Right lung (tissue), 5 donors: ENCODE data around the gene PIP4K2C. TPM values are rescaled to one million over a fixed set of nuclear protein-coding genes. Genes with fewer than 3 reads are reported as not detected.
"Not testable (repeated sequence)": the region's sequence is repeated elsewhere in the genome, so short reads cannot be mapped to it uniquely, and the experiment has no call there.

Experiments
- DNase-seq, 2 donors: peaks; one replicate each; pipeline ENCODE4 v3.0.0-alpha.2; 2013
- polyA plus RNA-seq, 5 donors: library from polyadenylated mRNA; unstranded; fragments of 120-200 nt; gene quantifications; one replicate each; pipeline versions ENCODE4 v1.2.1 to v1.2.3, GENCODE V29; 2013; ENCODE audit warnings: inconsistent platforms in 1 of 5, low replicate concordance in 1 of 5; ENCODE audit not compliant: insufficient read length in 5 of 5, insufficient read depth in 1 of 5

Gene PIP4K2C
- polyA plus RNA-seq, 5 donors = 18.1 to 22.8 (median 20.1) TPM

GRCh38 chr12:57554897-57555296, 36.1 kb upstream of the PIP4K2C start:
- DNase-seq = no peak

DNA sequence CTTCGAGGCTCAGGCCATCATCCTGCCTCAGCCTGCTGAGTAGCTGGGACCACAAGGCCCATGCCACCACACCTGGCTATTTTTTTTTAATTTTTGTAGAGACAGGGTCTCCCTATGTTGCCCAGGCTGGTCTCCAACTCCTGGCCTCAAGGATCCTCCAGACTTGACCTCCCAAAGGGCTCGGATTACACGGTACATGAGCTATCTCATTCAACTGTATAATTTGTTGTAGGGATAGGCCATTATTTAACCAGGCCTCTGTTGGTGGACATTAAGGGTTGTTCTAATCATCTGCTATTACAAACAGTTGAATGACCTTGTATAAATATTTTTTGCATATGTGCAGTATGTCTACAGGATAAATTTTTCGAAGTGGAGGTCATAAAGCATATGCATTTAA, 32.1 kb upstream of the PIP4K2C start:
- no peak for DNase-seq

GRCh38 chr12:57560516-57560915, 30.5 kb upstream of the PIP4K2C start:
- DNase-seq = no peak

GRCh38 chr12:57561117-57561516, 29.9 kb upstream of the PIP4K2C start:
- DNase-seq = not testable (repeated sequence)

GRCh38 chr12:57563358-57563757, 27.6 kb upstream of the PIP4K2C start:
- no peak for DNase-seq

DNA sequence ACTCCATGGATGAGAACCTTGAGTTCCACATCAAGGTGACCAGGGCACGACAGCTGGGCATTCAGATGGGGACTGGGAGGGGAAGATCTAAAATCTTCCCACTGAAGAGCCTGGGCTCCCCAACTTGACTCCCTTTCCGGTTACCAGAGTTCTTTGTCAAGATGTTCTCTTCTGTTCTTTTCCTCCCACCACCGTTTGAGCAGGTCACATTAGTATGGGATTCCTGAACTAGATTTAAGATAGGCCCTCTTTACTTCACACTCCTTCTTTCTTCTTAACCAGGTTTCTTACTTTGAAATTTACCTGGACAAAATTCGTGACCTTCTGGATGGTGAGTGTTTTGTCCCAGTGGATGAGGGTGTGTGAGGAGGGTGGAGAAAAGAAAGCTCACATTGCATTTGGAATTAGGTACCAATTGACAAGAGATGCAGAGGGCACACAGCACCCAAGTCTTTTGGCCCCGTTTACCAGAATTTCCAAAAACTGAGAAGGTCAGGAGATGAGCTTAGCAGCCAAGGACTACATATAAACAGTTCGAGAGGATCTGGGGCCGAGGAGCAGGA, 26.7 kb upstream of the PIP4K2C start:
- DNase-seq = no peak

GRCh38 chr12:57568838-57569237, 22.2 kb upstream of the PIP4K2C start:
- DNase-seq = no peak

DNA sequence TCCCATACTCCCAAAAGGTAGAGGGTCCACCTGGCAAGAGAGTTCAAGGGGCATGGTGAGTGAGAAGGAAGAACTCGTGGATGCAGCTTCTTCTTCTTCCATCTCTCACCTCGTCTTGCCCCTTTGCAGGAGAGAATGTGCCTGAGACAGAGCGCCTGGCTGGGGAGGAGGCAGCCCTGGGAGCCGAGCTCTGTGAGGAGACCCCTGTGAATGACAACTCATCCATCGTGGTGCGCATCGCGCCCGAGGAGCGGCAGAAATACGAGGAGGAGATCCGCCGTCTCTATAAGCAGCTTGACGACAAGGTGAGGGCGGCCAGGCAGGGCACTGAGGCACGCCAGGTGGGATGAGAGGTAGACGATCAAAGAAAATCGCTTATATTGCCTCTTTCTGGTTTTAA, 21.1 kb upstream of the PIP4K2C start:
- no peak for DNase-seq

DNA sequence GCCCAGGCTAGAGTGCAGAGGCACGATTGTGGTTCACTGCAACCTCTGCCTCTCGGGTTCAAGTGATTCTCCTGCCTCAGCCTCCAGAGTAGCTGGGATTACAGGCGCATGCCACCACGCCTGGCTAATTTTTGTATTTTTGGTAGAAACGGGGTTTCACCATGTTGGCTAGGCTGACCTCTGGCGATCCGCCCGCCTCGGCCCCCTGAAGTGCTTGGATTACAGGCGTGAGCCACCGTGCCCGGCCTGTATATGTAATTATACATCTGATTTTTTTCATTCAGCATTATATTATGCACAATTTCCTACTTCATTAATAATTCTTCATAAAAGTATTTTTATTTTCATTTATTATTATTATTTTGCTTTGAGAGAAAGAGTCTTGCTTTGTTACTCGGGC, 20.6 kb upstream of the PIP4K2C start:
- DNase-seq = not testable (repeated sequence)

GRCh38 chr12:57571926-57572762, 18.8 kb upstream of the PIP4K2C start:
- DNase-seq = no peak

DNA sequence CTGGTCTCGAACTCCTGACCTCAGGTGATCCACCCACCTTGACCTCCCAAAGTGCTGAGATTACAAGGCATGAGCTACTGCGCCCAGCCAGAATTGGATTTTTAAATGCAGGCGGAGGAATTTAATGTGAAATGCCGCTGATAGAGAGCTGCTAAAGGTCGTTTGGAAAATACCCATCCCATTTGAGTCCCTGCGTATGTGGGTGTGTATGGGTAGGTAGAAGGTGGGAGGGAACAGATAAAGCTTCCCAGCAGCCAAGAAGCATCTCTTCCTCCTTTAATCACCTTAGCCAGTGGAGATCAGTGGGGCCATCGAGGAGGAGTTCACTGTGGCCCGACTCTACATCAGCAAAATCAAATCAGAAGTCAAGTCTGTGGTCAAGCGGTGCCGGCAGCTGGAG, 16.2 kb upstream of the PIP4K2C start:
- DNase-seq = no peak

DNA sequence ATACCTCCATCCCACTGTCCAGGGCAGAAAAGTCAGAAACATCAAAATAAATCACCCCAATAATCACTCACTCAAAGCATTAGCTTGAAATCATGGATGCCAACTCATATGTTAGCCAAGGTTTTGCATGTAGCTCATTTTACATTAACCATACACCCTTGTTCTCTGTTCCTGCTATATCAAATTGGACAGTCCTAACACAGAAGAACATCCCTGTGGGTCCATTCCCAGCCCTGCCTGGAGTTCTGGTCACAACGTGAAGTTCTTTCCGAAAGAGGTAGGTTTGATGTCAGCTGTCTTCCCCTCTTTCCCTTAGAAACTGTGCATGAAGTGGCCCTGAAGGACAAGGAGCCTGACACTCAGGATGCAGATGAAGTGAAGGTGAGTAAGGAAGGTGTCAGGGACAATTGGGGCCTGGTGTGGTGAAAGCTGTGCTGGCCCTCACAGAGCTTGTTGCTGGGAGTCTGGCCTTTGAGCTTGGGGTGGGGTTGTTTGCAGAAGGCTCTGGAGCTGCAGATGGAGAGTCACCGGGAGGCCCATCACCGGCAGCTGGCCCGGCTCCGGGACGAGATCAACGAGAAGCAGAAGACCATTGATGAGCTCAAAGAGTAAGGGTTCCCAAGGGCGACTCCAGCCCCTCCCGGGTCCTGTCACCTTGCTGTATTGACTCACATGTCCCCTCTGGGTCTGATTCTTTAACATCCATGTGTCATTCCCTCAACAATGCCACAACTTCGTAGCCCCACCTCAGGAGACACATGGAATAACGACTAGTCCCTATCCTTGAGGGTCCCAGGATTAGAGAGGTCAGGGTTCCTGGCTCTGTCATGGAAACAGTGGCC, 15.0 kb upstream of the PIP4K2C start:
- DNase-seq = no peak

- no peak for DNase-seq
Measured at GRCh38 chr12:57576613-57577160, 14.3 kb upstream of the PIP4K2C start.

DNA sequence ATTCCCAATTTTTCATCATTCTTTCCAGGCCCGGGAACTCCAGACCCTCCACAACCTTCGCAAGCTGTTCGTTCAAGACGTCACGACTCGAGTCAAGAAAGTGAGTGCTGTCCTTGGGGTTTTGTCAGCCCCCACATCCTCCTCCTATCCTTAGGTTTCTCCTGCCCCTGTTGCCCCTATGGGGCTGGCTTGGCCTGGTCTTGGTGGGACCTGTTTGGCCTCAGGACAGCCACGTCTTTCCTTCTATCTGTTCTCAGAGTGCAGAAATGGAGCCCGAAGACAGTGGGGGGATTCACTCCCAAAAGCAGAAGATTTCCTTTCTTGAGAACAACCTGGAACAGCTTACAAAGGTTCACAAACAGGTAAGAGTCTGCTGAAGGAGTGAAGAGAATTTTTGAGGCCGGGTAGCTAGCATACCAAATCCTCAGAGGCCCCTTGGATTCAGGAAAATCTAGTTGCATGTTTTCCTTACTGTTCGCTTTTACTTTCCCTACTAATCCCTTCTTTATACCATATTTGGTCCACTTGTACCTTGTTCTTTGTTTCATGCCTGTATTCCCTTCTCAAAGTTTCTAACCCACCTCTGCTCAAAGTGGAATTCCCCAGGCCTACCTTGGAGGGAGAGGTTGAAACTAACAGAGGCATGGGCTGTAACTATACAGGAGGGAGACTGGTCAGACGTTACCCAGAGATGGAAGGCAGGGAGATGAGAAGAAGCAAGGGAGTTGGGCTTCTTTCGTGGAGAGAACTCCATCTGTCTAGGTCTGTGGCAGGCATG, 12.8 kb upstream of the PIP4K2C start:
- DNase-seq = no peak

- DNase-seq = no peak
Measured at GRCh38 chr12:57579011-57579410, 12.0 kb upstream of the PIP4K2C start.

DNA sequence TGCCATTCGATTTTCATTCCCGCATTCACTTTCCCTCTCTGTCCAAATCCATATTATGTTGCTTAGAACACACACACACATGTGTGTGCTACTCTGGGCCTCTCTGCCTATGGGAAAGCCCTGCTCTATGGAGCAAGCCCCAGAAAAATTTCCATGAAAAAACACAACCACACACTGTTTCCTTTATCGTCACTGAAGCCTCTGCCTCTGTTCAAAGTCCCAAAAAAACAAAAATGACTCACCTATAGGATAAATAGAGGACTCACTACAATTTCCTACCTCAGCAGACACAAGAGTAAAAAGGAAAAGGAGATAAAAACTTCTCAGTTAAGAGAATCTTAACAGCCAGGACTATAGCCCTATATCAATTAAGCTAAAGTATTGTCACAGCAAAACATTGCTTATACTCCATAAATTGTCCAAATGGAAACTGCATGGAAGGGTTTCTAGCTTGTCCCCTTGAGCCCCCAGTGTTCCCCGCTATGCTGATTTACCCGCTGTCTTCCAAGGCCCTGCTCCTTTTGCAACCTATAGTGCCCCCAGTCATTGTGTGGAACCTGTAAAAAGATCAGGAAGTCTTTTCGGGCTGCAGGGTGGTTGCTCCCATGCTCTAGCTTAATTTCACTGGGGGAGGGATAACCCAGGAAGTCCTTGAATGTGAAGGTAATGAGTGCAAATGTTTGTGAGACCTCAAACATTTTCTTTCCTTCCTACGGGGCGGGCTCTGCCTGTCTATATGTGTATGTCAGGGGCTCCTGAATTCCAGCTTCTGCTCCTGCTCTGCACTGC, 11.1 kb upstream of the PIP4K2C start:
- DNase-seq = no peak

GRCh38 chr12:57580466-57580795, 10.6 kb upstream of the PIP4K2C start:
- no peak for DNase-seq

DNA sequence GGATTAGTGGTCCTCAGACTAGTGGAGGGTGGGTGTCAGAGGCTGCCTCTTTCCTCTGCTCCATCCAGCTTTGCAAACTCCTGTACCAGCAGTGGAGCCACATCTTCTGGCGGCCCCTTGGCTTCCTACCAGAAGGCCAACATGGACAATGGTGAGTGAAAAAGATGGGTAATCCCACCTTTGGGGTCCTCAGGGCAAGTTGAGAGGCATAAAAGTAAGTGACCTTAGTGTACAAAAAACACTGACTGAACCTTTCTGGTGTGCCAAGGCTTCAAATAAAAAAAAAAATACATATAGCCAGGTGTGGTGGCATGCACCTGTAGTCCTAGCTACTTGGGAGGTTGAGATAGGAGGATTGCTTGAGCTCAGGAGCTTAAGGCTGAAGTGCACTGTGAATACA, 9.2 kb upstream of the PIP4K2C start:
- DNase-seq = no peak

DNA sequence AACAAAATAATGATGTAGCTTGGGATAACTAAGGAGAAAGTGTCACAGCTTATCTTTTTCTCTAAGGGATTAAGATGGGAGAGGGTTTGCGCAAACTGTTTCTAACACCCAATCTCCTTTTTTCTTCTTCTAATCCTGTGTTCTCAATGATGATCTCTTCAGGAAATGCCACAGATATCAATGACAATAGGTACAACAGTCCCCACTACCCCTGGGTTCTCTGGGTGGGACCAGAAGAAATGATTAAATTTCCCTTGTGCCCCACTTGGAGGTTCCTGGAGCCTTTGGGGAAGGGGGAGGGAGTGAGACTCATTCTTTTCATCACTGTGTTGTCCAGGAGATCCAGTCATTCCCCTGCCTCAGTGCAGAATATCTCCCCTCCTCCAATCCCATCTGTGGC, 8.6 kb upstream of the PIP4K2C start:
- DNase-seq = no peak

GRCh38 chr12:57583008-57583831, 7.8 kb upstream of the PIP4K2C start:
- peak; percentile 62 to 71 for DNase-seq
